Activated CD4-positive, alpha-beta T cell treated with anti-CD3 and anti-CD28 coated beads for 1 hour (primary cell): ENCODE measurements around the gene TRAF3.

Experiments used
- DNase-seq: peaks from one replicate; pipeline ENCODE4 v3.0.0-alpha.2; 2020

Gene TRAF3

DNA sequence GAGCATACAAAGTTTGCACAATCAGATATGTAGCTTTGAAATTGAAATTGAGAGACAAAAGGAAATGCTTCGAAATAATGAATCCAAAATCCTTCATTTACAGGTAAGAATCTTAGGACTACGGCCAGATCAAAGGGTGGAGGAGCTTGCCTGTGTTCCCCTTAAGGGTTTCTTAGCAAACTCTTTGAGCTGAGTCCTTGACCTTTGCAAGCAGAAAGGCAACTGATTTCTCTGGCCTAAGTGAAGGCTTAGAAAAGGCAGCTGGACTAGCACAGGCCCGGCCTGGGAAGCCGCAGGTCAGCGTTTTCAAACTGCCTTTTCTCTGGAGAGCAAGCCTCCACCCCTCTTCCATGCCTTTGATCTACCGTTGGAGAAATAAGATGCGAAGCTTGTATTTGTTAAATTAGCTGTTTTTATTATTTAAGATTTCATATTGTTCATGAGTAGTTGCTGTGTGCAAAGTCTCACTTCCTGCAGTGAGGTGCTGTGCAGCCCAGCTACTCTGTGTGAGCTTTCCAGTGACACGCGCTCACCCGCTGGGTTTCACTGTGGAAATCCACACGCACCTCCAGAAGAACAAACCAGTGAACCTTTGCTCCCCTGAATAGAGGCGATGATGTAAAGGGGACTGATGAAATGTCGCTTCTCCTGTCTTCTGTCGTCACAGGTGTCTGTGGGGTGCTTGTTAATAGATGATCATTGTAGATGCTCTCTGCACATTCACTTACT is 120.2 kb downstream of the TRAF3 start:
- DNase-seq: no peak

DNA sequence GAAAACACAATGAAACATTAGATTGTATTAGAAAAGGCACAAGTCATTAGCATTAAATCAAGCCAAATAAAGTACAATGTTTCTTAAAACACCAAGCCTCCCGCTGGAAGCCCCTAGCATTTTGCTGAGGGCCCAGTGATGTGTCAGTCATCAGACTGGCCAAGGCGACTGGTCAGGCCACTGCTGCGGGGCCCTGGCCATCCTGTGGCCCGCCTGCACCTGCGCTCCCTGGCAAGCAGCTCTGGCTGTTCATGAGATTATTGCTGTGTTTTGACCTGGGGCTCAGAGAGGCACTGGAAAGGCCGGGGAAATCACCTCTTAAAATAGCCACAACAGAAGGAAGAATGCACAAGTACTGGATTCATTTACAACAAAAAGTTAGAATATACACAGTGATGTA is 121.0 kb downstream of the TRAF3 start:
- DNase-seq: no peak

DNA sequence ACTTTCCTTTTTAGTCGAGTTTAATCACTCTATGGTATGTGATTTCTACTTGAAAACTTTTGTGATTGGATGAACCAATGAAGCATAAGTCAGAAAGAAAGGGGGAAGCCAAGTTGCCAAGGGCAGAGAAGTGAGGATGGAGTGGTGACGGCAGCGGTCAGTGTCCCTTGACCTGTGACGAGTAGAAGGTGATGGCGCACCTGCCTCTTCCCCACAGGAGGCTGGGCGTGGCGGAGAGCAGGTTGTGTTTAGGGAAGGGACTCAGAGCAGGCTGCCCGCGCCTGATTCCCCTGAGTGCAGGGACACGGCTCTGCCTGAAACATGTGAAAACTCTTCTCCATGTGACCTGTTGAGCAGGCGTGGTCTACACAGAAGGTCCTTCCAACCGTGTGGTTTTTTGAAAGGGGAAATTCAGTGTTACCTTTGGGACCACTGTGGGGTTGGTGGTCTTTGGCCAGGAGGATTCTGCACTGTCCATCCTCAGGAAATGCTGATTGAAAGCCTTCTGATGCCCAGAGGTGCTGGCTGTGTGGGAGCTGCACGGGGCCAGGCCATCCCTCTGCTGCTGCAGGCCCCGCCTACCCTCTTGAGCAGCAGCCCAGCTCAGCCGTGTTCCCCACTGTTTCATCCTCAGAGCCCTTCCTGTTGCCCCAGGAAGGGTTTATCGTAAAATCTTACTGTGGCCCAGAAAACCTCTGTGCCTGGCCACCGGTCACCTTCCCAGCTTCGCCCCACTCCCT is 121.7 kb downstream of the TRAF3 start:
- DNase-seq: no peak

DNA sequence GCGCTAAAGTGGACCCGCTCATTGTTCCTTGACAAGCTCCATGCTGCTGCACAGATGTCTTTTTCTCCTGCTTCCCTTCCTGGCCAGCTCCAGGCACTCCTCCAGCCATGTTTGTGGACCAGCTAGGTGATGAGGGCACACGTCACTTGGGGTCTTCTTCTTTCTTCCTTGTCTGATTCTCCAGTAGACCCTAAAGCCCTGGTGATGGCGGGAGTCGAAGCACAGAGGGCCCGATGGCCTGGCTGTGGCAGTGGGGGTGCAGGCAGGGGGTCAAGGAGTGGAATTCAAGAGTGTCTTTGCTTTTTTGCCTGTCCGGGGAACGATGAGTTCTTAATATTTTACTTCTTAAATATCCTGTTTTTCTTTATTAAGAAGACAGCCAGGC is 122.3 kb downstream of the TRAF3 start:
- no peak for DNase-seq

DNA sequence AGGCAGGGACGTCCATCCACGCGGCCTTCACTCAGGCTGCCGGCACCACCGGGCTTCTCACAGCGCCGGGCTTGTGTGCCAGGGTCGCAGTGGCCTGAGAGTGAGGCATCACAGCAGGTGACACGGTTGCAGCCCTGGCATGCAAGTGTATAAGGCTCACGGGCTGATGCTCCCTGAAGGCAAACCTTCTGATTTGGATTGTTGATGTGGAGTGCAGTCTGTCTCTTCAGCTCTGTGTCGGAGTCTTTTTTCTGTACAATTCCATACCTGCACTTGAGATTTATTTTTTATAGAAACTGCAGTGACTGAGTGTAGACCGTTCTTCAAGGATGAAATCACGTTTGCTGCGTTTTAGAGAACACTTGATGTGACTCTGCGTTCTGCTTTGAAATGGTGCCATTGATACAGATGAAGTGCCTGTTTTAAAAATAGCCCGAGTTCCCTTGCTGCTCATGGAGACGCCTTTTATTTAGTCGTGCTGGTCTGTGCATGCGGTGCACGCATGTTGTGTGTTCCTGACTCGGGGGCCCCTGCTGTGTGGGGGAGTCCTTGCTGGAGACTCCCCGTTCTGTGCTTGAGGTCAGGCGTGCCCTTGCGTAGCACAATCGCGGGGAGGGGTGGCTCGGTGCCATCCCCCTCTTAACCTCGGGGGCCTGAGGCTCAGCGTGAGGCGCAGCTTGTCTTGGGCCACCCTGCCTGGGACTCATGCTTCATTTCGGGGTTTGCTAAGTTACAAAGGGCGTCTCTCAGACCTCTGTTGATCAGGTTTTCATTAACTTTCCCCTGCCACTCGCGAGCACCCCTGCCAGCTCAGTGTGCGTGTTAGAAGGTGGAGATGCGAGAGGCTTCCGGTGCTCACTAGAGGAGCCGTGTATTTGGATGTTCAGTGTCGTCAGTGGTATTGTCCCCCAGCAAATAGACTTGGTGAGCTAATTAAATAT is 123.7 kb downstream of the TRAF3 start:
- DNase-seq: no peak

DNA sequence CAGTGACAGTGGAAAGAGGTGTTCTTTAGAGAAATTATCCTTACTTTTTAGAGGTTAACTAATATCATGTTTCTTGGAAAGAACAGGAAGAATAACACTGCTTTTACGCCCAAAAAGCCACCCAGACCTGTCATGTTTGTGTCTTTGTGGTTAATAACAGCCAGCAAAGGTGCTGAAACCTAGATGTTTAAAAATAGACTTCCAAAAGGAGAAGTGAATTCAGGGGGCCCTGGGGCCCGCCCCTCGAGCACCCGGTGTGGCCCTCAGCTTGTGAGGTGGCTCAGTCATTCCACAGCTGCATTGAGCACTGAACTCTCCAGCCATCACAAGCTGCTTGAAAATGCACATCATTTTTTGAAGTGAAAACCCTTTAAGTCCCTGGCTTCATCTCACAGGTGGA is 124.4 kb downstream of the TRAF3 start:
- no peak for DNase-seq

DNA sequence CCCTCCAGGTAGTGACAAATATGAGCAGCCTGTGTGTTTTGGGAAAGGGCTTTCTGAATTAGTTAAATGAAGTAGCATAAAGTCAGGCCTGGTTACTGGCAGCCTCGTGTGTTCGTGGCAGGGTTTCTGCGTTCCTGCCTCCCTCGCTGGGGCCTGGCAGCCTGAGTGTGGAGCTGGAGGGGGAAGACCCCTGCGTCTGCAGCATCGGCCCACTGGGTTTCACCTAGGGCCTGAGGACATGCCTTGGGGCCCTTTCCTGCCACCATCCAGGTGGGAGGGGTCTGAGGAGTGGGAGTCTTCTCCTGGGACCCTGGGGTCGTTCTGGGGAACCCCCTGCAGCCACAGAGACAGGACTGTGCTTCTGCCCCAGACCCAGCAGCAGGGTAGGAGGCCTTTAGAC is 124.8 kb downstream of the TRAF3 start:
- no peak for DNase-seq

DNA sequence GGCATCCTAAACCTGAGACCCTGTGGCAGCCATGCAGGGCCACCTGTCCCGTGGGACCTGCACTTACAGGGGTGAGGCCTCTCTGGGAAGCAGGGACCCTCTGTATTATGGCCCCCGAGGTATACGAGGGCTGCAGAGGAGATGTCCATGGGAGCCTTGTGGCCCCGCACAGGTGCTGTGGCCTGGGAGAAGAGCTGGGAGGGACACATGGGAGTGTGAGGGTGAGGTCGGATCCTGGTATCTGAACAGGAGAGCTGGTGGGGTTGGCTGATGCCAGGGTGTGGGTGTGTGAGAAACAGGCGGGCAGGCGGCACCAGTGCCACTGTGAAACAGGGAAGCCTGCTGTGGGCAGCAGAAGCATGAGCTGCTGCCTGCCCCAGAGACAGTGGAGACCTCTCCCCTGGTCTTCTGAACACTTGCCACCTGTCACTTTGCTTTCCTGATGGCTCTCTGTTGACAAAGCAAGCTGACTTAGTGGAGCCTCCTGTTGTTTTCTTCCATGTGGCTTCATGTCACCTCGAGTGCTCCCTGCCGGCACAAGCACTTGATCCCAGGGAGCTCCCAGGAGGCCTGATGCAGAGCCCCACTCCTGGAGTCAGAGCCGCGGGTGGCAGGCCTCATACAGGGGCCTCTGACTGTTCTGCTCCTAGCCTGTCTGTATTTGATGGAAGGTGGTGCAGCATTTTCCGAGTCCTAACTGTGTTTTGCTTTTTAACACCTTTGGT is 125.4 kb downstream of the TRAF3 start:
- DNase-seq: no peak

DNA sequence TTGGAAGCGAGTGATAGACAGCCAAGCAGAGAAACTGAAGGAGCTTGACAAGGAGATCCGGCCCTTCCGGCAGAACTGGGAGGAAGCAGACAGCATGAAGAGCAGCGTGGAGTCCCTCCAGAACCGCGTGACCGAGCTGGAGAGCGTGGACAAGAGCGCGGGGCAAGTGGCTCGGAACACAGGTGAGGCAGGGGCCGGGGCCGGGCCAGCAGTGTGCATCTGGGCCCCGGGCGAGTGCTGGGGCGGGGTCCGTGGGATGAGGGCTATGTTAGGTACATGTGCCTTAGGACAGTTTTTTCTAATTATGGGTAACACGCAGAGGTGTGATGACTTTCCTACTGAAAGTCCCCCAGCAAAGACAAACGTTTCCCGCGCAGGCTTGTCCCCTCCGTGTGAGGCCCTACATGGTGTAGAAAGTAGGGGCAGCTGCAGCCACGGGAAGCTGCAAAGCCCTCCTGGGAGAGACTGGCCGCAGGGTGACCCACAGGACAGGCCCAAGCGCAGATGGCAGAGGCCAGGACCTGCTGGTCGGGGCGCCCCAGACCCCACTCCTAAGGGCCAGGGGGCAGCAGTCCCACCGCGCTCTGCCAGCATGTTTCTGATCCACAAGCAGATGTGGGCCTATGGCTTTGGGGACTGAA is 126.1 kb downstream of the TRAF3 start:
- no peak for DNase-seq

DNA sequence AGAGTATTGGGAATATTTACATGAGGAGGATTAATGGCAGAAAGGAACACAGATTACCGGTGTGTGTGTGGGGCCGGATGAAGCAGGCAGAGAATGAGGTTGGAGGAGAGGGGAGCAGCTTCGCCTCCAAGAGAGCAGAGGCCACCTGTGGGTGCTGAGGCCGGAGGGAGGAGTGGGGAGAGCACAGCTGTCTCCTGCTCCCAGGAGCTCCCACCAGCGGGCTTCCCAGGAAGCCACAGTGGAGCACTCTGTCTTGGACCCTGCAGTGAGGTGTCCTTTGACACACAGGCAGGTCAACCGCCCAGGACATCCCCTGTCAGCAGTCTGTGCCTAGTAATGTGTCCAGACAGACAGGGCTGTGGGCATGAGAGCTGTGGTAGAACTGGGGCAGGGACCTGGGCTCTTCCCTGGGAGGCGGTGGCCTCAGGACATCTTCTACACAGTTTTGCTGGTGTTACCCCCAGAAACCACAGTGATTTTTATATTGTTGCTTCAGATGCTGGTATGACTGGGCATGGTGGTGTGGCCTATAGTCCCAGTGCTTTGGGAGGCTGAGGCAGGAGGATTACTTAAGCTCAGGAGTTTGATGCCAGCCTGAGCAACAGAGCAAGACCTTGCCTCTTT is 126.8 kb downstream of the TRAF3 start:
- no peak for DNase-seq

DNA sequence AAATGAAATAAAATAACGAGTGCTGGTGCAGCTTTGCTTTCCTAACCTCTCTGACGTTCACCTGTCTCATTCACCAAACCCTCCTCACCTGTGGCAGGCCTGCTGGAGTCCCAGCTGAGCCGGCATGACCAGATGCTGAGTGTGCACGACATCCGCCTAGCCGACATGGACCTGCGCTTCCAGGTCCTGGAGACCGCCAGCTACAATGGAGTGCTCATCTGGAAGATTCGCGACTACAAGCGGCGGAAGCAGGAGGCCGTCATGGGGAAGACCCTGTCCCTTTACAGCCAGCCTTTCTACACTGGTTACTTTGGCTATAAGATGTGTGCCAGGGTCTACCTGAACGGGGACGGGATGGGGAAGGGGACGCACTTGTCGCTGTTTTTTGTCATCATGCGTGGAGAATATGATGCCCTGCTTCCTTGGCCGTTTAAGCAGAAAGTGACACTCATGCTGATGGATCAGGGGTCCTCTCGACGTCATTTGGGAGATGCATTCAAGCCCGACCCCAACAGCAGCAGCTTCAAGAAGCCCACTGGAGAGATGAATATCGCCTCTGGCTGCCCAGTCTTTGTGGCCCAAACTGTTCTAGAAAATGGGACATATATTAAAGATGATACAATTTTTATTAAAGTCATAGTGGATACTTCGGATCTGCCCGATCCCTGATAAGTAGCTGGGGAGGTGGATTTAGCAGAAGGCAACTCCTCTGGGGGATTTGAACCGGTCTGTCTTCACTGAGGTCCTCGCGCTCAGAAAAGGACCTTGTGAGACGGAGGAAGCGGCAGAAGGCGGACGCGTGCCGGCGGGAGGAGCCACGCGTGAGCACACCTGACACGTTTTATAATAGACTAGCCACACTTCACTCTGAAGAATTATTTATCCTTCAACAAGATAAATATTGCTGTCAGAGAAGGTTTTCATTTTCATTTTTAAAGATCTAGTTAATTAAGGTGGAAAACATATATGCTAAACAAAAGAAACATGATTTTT is 128.2 kb downstream of the TRAF3 start:
- DNase-seq: no peak

DNA sequence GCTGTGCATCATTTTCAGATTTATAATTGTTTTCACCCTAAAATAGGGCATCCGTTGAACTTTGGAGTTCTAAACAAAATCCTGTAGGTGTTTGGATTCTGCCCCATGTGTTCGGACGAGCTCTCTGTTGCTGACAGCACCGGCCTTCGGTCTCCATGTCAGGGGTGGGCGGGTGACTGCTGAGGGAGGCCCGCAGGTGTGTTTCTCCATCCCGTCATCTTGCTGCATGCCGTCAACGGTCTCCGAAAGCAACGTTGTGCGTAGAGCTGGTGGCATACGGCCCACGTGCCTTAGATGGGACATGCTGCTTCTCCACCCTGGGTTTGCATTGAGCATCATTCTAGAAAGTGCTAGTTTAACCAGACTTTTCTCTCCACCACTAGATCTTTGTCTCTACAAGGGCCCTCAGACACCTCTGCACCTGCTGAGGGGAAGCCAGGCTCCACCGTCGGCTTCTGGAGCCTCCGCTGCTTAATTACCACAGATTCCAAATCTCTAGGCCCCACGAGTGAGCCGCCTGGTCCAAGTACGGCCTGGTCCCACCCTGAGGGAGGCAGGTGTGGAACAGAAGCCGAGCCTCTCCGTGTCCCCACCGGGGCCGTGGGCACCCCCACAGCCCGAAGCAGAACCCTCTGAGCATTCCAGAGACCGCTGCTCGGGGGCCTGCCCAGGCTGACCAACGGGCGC is 129.5 kb downstream of the TRAF3 start:
- no peak for DNase-seq

DNA sequence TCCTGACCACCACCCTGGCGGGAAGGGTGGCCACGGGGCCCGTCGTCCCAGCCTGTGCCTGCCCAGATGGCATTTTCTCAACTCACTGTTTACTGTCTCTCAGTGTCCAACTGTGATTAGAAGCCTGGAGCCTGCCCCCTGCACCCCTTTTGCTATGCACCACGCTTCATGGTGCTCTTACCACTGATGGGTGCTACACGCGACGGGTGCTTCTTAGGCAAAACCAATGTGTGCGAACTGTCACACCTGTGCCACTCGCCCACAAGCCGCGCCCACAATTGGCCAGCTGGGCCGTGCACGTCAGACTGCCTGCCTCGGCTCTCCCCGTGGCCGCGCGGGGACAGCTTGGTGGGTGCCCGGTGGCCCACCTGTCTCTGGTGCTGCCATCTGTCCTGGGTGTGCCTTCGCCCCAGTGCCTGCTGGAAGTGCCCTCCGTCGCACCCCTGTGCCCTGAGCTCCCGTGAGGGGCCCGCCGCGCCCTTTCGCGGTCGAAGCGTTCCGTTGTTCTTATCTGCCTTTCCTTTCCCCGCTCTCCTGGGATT is 130.1 kb downstream of the TRAF3 start:
- DNase-seq: no peak

DNA sequence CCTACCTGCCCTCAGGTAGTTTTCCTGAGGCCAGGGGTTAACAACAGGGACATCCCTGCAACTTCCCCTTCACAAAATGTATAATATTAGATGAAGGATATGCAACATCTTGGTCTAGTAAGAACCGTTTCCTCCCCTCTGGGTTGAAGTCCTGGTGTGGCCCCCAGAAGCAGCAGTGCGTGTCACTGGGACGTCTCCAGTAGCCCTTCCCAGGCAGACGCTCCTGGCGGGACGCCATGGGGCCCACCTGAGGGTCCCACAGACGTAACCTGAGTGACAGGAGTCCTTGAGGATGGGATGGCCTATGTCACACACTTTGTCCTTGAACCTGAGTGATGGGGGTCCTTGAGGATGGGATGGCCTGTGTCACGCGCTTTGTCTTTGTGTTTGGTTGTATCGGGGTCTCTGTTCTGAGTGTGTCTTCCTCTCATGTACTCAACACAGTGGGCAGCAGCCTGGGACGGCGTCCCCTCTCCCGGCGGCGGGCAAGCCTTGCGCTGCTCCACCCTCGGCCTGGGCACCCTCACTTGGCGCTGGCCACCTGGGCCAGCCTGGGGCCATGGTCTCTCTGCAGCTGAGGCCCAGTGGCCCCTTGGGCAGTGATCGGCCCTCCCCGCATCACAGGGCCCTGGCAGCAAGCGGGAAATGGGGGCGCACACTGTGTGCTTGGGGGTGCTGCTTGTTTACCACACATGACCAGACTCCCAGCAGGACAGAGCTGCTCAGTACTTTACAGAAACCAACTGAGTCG is 130.9 kb downstream of the TRAF3 start:
- no peak for DNase-seq

DNA sequence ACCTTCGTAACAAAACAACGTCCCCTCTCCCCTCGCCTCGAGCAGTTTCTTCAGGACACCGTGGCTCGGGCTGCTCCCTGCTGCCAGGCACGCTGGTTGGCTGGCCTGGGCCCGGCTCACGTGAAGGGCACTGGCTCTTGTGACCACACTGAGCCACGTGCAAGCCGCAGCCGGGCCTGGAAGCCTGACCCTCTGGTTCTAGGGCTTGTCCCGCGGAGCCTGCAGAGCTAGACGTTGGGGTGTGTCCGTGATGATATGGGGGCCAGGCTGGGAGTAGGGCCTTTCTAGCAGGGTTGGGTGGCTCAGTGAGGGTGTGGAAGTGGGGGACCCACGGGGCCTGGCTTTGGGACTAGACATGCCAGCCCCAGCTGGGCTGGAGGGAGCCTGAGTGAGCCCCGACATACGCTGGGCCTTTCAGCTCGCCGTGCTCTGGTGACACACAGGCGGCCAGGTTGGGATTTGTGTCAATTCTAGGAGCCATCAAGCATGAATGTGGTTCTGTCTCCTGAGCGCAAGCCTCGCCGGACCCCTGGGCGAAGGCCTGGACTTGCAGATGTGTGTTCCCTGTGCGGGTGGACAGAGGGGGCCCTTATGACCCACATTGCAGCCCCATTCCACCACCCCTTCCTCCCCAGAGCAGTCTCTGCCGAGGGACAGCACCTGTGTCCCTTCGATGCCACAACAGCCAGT is 131.7 kb downstream of the TRAF3 start:
- no peak for DNase-seq

DNA sequence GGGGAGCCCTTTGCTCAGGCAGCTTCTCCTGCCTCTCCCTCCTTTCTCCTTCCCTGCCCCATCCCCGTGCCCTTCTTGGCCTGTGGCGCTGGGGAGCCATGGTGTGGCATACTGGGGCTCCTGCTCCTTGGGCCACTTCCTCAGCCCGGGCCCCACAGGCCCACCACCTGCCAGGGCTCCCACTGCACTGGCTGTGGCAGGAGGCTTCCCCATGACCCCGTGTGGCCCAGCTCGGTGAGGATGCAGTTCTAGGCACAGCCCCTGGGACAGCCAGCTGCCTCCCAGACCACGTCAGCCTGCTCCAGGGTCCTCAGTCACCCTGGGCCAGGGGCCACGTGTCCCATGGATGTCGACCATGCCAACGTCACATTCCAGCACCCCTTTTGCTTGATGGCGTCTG is 132.2 kb downstream of the TRAF3 start:
- no peak for DNase-seq

DNA sequence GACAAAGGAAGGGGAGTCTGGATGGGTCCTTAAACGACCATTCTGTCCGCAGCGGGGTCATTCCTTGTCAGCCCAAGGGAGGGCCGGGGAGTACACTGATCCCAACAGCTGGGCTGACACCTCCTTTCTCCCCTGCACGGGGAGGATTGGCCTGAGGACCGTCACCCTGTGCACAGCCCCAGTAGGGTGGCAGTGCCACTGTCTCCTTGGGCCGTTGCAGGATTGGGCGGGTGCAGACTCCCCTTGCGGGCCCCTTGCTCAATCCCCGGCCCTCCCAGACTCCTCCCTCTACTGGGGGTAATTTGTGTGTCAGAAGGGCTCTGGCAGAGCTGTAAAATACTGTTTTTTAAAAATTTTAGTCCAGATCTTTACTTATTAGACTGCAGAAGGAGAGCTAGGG is 132.7 kb downstream of the TRAF3 start:
- DNase-seq: no peak

DNA sequence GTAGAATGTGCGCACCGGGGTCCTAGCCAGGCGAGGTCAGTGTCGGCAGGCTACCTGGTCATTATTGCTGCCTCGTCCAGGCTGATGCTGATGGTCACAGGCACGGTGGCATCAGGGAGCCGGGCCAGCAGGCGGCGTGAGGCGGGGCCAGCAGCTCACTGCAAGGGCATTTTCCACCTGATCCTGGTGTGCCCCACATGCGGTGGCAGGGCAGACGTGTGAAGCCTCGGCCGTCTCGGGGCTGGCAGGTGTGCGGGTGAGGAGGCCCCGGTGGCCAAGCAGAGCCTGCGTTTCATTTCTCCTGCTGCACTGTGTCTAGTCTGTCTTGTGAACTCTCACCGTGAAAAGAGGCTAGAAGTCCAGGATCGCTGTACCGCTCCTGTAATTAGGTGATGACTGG is 133.2 kb downstream of the TRAF3 start:
- DNase-seq: no peak
